Fibroblast of lung (primary cell): ENCODE results near the gene SPG21. TPM values are rescaled to one million over a fixed set of nuclear protein-coding genes. Genes with fewer than 3 reads are reported as not detected.

ENCODE experiments used
- DNase-seq, 2 donors: peaks; one replicate each; pipeline versions ENCODE4 v3.0.0 to v3.0.0-alpha.2; 2010; ENCODE audit warnings: low read depth in 2 of 2
- H2AFZ ChIP-seq: 2 replicates; pipeline ENCODE4 v1.5.1; 2012; ENCODE audit warnings: low read length, control low read depth, inconsistent platforms
- H3K27ac ChIP-seq: 2 replicates; pipeline ENCODE4 v1.5.1; 2011; ENCODE audit warnings: low read length, control low read depth; ENCODE audit not compliant: insufficient read depth
- H3K27me3 ChIP-seq: 2 replicates; pipeline ENCODE4 v1.5.1; 2011; ENCODE audit warnings: mild to moderate bottlenecking, low read length; ENCODE audit not compliant: control insufficient read depth, insufficient read depth
- H3K36me3 ChIP-seq: 2 replicates; pipeline ENCODE4 v1.5.1; 2011; ENCODE audit warnings: low read length; ENCODE audit not compliant: control insufficient read depth, insufficient read depth
- H3K4me1 ChIP-seq: 2 replicates; pipeline ENCODE4 v1.5.1; 2011; ENCODE audit warnings: low read length; ENCODE audit not compliant: control insufficient read depth, insufficient read depth; ENCODE audit errors: extremely low read depth
- H3K4me2 ChIP-seq: 2 replicates; pipeline ENCODE4 v1.5.1; 2011; ENCODE audit warnings: low read length, control low read depth; ENCODE audit not compliant: insufficient read depth; ENCODE audit errors: extremely low read depth
- H3K4me3 ChIP-seq, 4 experiments: fragments of 200-600 bp in 1 of 4; sonication (generic) in 1 of 4; replicated peaks in 1 of 4; 2 replicates each; pipeline ENCODE4 v1.5.1; 2011 to 2016; ENCODE audit warnings: low read length in 4 of 4, low read depth in 3 of 4, mild to moderate bottlenecking in 3 of 4, control low read depth in 2 of 4, inconsistent platforms in 1 of 4, mixed read lengths in 1 of 4; ENCODE audit not compliant: insufficient read depth in 1 of 4; ENCODE audit errors: control extremely low read depth in 1 of 4
- H3K79me2 ChIP-seq: 2 replicates; pipeline ENCODE4 v1.5.1; 2012; ENCODE audit warnings: mild to moderate bottlenecking, low read length, inconsistent platforms; ENCODE audit not compliant: control insufficient read depth, insufficient read depth
- H3K9ac ChIP-seq: 2 replicates; pipeline ENCODE4 v1.5.1; 2011; ENCODE audit warnings: mild to moderate bottlenecking, low read length, control low read depth; ENCODE audit not compliant: insufficient read depth
- H3K9me3 ChIP-seq: 2 replicates; pipeline ENCODE4 v1.5.1; 2012; ENCODE audit warnings: low read depth, low read length; ENCODE audit not compliant: control insufficient read depth, insufficient read depth
- H4K20me1 ChIP-seq: 2 replicates; pipeline ENCODE4 v1.5.1; 2011; ENCODE audit warnings: low read length; ENCODE audit not compliant: control insufficient read depth, insufficient read depth; ENCODE audit errors: extremely low read depth
- EZH2 ChIP-seq: IDR thresholded peaks from 2 replicates; pipeline ENCODE4 v1.5.1; 2012; ENCODE audit warnings: low read length, control low read depth, mild to moderate bottlenecking; ENCODE audit errors: missing control alignments
- polyA plus RNA-seq, 2 donors: library from polyadenylated mRNA; depleted of rRNA in 1 of 2; stranded (reverse) in 1 of 2; unstranded in 1 of 2; fragments of >200 nt; gene quantifications; 2 replicates each; pipeline ENCODE4 v1.2.1, GENCODE V29; 2011 to 2012; ENCODE audit warnings: missing spikeins in 1 of 2
- total RNA-seq: library from RNA; depleted of rRNA; stranded (reverse); fragments of >200 nt; gene quantifications from 2 replicates; pipeline ENCODE4 v1.2.1, GENCODE V29; 2014
- TF ChIP-seq, protein P1 (sequence below), 2 donors: IDR thresholded peaks in 1 of 2; conservative IDR thresholded peaks in 1 of 2; 1 replicate in 1 of 2; 2 replicates in 1 of 2; pipeline ENCODE4 v1.5.1; 2011 to 2012; ENCODE audit warnings: low read length in 2 of 2, control low read depth in 1 of 2, inconsistent platforms in 1 of 2, low read depth in 1 of 2, mild to moderate bottlenecking in 1 of 2

Gene SPG21
- total and polyA plus RNA-seq, 2 donors (not counting 1 experiment from before 2014, with no cell fraction given), result 68.4 to 95.3 TPM

DNA sequence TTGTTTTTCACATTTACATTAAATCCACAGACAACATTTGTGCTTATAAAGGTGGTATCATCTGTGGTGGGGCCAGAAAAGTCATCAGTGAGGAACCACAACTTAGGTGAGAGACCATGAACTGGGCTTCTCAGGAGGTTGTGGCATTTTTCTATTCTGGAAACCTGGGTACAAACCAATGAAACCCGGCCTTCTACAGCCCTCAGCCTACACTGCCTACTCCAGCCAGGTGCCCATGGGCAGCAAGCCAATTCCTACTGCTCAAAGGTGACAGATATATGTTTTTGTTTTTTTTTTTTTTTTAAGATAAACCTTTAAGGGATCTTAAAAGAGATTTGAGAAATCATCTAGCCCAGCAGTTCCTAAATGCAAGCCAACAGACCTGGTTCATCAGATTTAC, 20.3 kb downstream of the SPG21 start:
- no peaks in the 10 kb centered on the region for H3K79me2 ChIP-seq
- H3K4me1 ChIP-seq, result no peaks in the 10 kb centered on the region
- H3K4me2 ChIP-seq, result no peak overlapping the region
- H3K9me3 ChIP-seq, result no peaks in the 10 kb centered on the region
- peaks cover 7% of the 10 kb centered on the region for H3K36me3 ChIP-seq
- H3K4me3 ChIP-seq, result no peak overlapping the region
- H3K27me3 ChIP-seq, result no peaks in the 10 kb centered on the region
- H4K20me1 ChIP-seq, result no peaks in the 10 kb centered on the region
- no peak overlapping the region for H3K27ac ChIP-seq
- TF ChIP-seq, protein P1, sequence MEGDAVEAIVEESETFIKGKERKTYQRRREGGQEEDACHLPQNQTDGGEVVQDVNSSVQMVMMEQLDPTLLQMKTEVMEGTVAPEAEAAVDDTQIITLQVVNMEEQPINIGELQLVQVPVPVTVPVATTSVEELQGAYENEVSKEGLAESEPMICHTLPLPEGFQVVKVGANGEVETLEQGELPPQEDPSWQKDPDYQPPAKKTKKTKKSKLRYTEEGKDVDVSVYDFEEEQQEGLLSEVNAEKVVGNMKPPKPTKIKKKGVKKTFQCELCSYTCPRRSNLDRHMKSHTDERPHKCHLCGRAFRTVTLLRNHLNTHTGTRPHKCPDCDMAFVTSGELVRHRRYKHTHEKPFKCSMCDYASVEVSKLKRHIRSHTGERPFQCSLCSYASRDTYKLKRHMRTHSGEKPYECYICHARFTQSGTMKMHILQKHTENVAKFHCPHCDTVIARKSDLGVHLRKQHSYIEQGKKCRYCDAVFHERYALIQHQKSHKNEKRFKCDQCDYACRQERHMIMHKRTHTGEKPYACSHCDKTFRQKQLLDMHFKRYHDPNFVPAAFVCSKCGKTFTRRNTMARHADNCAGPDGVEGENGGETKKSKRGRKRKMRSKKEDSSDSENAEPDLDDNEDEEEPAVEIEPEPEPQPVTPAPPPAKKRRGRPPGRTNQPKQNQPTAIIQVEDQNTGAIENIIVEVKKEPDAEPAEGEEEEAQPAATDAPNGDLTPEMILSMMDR (conservative IDR thresholded peaks at IDR 0.05 in 1 of 2, IDR thresholded peaks at IDR 0.05 in 1 of 2; ENCODE audit: low read depth in 1 of 2, low read length in 2 of 2), result no peak
- no peak for TF ChIP-seq EZH2
- H3K9ac ChIP-seq, result no peak overlapping the region
- DNase-seq, result no peak
- no peak overlapping the region for H2AFZ ChIP-seq

DNA sequence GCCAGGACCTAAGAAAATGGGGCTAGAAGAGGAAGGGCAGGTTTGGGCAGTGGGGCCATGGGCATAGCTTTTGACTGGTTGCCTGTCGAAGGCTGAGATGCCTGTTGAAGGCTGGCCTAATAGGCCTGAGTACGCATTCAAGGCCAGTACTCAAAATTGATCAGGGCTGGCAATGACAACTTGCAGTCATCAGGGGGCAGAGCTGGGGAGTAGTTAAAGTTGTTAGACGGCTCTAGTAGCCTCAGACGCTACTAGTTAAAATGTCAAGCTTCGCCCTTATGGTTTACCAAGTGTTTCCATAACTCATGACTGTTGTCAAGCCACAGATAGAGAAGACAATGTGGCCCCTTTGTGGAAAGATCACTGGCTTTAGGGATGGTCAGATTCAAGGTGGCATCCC, 28.7 kb downstream of the SPG21 start:
- Histone ChIP-seq H3K9me3 (no peaks in the 10 kb centered on the region), H3K36me3 (peaks cover 11% of the 10 kb centered on the region), H3K27ac (no peak overlapping the region), H3K4me2 (no peak overlapping the region), H3K9ac (no peak overlapping the region), H4K20me1 (no peaks in the 10 kb centered on the region), H2AFZ (no peak overlapping the region), H3K4me3 (no peak overlapping the region), H3K79me2 (no peaks in the 10 kb centered on the region), H3K27me3 (no peaks in the 10 kb centered on the region), H3K4me1 (no peaks in the 10 kb centered on the region)
- DNase-seq, result no peak
- TF ChIP-seq, protein P1 (conservative IDR thresholded peaks at IDR 0.05 in 1 of 2, IDR thresholded peaks at IDR 0.05 in 1 of 2; ENCODE audit: low read depth in 1 of 2, low read length in 2 of 2), result no peak
- TF ChIP-seq EZH2, result no peak

DNA sequence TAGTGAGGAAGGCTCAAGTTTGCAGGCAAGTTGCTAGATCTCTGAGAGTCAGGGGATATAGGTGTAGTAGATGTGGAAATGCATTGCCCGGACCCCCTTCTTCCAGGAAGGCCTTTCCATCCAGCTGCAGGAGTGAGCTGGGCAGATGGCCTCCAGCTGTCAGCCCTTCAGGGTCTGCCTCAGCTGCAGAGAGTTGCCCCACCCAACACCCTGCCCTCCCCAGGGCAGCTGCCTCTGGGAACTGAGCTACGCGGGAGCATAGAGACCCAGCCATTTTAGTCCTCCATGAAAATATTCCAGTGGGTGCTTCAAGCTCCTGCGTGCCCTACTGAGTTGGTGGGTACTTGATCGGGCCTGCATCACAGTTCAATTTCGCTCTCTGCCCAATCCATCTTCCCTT, 29.6 kb downstream of the SPG21 start:
- Histone ChIP-seq H2AFZ (no peak overlapping the region), H3K27me3 (no peaks in the 10 kb centered on the region), H3K27ac (no peak overlapping the region), H4K20me1 (no peaks in the 10 kb centered on the region), H3K9ac (no peak overlapping the region), H3K9me3 (no peaks in the 10 kb centered on the region), H3K4me3 (no peak overlapping the region), H3K4me1 (no peaks in the 10 kb centered on the region), H3K4me2 (no peak overlapping the region), H3K79me2 (no peaks in the 10 kb centered on the region), H3K36me3 (peaks cover 11% of the 10 kb centered on the region)
- no peak for DNase-seq
- TF ChIP-seq, protein P1 (conservative IDR thresholded peaks at IDR 0.05 in 1 of 2, IDR thresholded peaks at IDR 0.05 in 1 of 2; ENCODE audit: low read depth in 1 of 2, low read length in 2 of 2), result no peak
- TF ChIP-seq EZH2, result no peak
